ENCODE measurements around the gene F2R.
"Not testable (repeated sequence)": the region's sequence is repeated elsewhere in the genome, so short reads cannot be mapped to it uniquely, and the experiment has no call there.

The F2R gene

GRCh38 chr5:76766746-76767145 is 50.8 kb downstream of the F2R start:
- H3K4me3 ChIP-seq (ENCODE audit: low read depth in 1 of 2, low read length in 2 of 2): no peak overlapping the region
- H3K9me3 ChIP-seq (ENCODE audit: control insufficient read depth in 1 of 2, low read length in 2 of 2): peaks cover 0 to 7% of the 10 kb centered on the region in 2 donors
- H3K9ac ChIP-seq (ENCODE audit: low read depth in 1 of 2, low read length in 2 of 2): no peak overlapping the region
- no peaks in the 10 kb centered on the region for H3K27me3 ChIP-seq (ENCODE audit: control insufficient read depth in 1 of 2, insufficient read depth in 2 of 2, low read length in 2 of 2)
- H3K27ac ChIP-seq (ENCODE audit: low read depth, low read length): no peak overlapping the region
- no peaks in the 10 kb centered on the region for H3K36me3 ChIP-seq (ENCODE audit: control insufficient read depth in 1 of 2, insufficient read depth in 2 of 2, low read length in 2 of 2)
- H3K4me1 ChIP-seq (ENCODE audit: control insufficient read depth in 1 of 2, insufficient read depth in 2 of 2, low read length in 2 of 2): no peaks in the 10 kb centered on the region

GRCh38 chr5:76771041-76771440 is 55.1 kb downstream of the F2R start:
- H3K9ac ChIP-seq (ENCODE audit: low read depth in 1 of 2, low read length in 2 of 2); H3K27ac ChIP-seq (ENCODE audit: low read depth, low read length); H3K4me3 ChIP-seq (ENCODE audit: low read depth in 1 of 2, low read length in 2 of 2); H3K27me3 ChIP-seq (ENCODE audit: control insufficient read depth in 1 of 2, insufficient read depth in 2 of 2, low read length in 2 of 2); H3K9me3 ChIP-seq (ENCODE audit: control insufficient read depth in 1 of 2, low read length in 2 of 2); H3K4me1 ChIP-seq (ENCODE audit: control insufficient read depth in 1 of 2, insufficient read depth in 2 of 2, low read length in 2 of 2); H3K36me3 ChIP-seq (ENCODE audit: control insufficient read depth in 1 of 2, insufficient read depth in 2 of 2, low read length in 2 of 2): not testable (repeated sequence)

- Histone ChIP-seq H3K9ac (ENCODE audit: low read depth in 1 of 2, low read length in 2 of 2) (no peak overlapping the region), H3K27ac (ENCODE audit: low read depth, low read length) (no peak overlapping the region), H3K36me3 (ENCODE audit: control insufficient read depth in 1 of 2, insufficient read depth in 2 of 2, low read length in 2 of 2) (no peaks in the 10 kb centered on the region), H3K27me3 (ENCODE audit: control insufficient read depth in 1 of 2, insufficient read depth in 2 of 2, low read length in 2 of 2) (no peaks in the 10 kb centered on the region), H3K4me1 (ENCODE audit: control insufficient read depth in 1 of 2, insufficient read depth in 2 of 2, low read length in 2 of 2) (no peaks in the 10 kb centered on the region), H3K9me3 (ENCODE audit: control insufficient read depth in 1 of 2, low read length in 2 of 2) (no peaks in the 10 kb centered on the region), H3K4me3 (ENCODE audit: low read depth in 1 of 2, low read length in 2 of 2) (no peak overlapping the region)
Measured at GRCh38 chr5:76771705-76772405, 55.9 kb downstream of the F2R start.

- Histone ChIP-seq H3K4me1 (ENCODE audit: control insufficient read depth in 1 of 2, insufficient read depth in 2 of 2, low read length in 2 of 2) (no peaks in the 10 kb centered on the region), H3K9me3 (ENCODE audit: control insufficient read depth in 1 of 2, low read length in 2 of 2) (no peaks in the 10 kb centered on the region), H3K36me3 (ENCODE audit: control insufficient read depth in 1 of 2, insufficient read depth in 2 of 2, low read length in 2 of 2) (no peaks in the 10 kb centered on the region), H3K4me3 (ENCODE audit: low read depth in 1 of 2, low read length in 2 of 2) (no peak overlapping the region), H3K27ac (ENCODE audit: low read depth, low read length) (no peak overlapping the region), H3K27me3 (ENCODE audit: control insufficient read depth in 1 of 2, insufficient read depth in 2 of 2, low read length in 2 of 2) (no peaks in the 10 kb centered on the region), H3K9ac (ENCODE audit: low read depth in 1 of 2, low read length in 2 of 2) (no peak overlapping the region)
Measured at GRCh38 chr5:76775921-76776320, 60.0 kb downstream of the F2R start.

- H3K27me3 ChIP-seq (ENCODE audit: control insufficient read depth in 1 of 2, insufficient read depth in 2 of 2, low read length in 2 of 2): no peaks in the 10 kb centered on the region
- no peaks in the 10 kb centered on the region for H3K4me1 ChIP-seq (ENCODE audit: control insufficient read depth in 1 of 2, insufficient read depth in 2 of 2, low read length in 2 of 2)
- H3K36me3 ChIP-seq (ENCODE audit: control insufficient read depth in 1 of 2, insufficient read depth in 2 of 2, low read length in 2 of 2): no peaks in the 10 kb centered on the region
- H3K27ac ChIP-seq (ENCODE audit: low read depth, low read length): no peak overlapping the region
- H3K9me3 ChIP-seq (ENCODE audit: control insufficient read depth in 1 of 2, low read length in 2 of 2): no peaks in the 10 kb centered on the region
- H3K4me3 ChIP-seq (ENCODE audit: low read depth in 1 of 2, low read length in 2 of 2): no peak overlapping the region
- H3K9ac ChIP-seq (ENCODE audit: low read depth in 1 of 2, low read length in 2 of 2): no peak overlapping the region
Measured at GRCh38 chr5:76776391-76776790, 60.5 kb downstream of the F2R start.

- H3K4me3 ChIP-seq (ENCODE audit: low read depth in 1 of 2, low read length in 2 of 2); H3K9me3 ChIP-seq (ENCODE audit: control insufficient read depth in 1 of 2, low read length in 2 of 2); H3K27ac ChIP-seq (ENCODE audit: low read depth, low read length); H3K9ac ChIP-seq (ENCODE audit: low read depth in 1 of 2, low read length in 2 of 2); H3K4me1 ChIP-seq (ENCODE audit: control insufficient read depth in 1 of 2, insufficient read depth in 2 of 2, low read length in 2 of 2); H3K36me3 ChIP-seq (ENCODE audit: control insufficient read depth in 1 of 2, insufficient read depth in 2 of 2, low read length in 2 of 2); H3K27me3 ChIP-seq (ENCODE audit: control insufficient read depth in 1 of 2, insufficient read depth in 2 of 2, low read length in 2 of 2): not testable (repeated sequence)
Measured at GRCh38 chr5:76780616-76781015, 64.7 kb downstream of the F2R start.

- Histone ChIP-seq H3K9ac (ENCODE audit: low read depth in 1 of 2, low read length in 2 of 2) (no peak overlapping the region), H3K4me1 (ENCODE audit: control insufficient read depth in 1 of 2, insufficient read depth in 2 of 2, low read length in 2 of 2) (peaks cover 0 to 4% of the 10 kb centered on the region in 2 donors), H3K36me3 (ENCODE audit: control insufficient read depth in 1 of 2, insufficient read depth in 2 of 2, low read length in 2 of 2) (no peaks in the 10 kb centered on the region), H3K4me3 (ENCODE audit: low read depth in 1 of 2, low read length in 2 of 2) (no peak overlapping the region), H3K9me3 (ENCODE audit: control insufficient read depth in 1 of 2, low read length in 2 of 2) (no peaks in the 10 kb centered on the region), H3K27me3 (ENCODE audit: control insufficient read depth in 1 of 2, insufficient read depth in 2 of 2, low read length in 2 of 2) (no peaks in the 10 kb centered on the region), H3K27ac (ENCODE audit: low read depth, low read length) (no peak overlapping the region)
Measured at GRCh38 chr5:76781775-76782174, 65.8 kb downstream of the F2R start.

- H3K9me3 ChIP-seq (ENCODE audit: control insufficient read depth in 1 of 2, low read length in 2 of 2): no peaks in the 10 kb centered on the region
- no peak overlapping the region for H3K4me3 ChIP-seq (ENCODE audit: low read depth in 1 of 2, low read length in 2 of 2)
- no peaks in the 10 kb centered on the region for H3K36me3 ChIP-seq (ENCODE audit: control insufficient read depth in 1 of 2, insufficient read depth in 2 of 2, low read length in 2 of 2)
- no peak overlapping the region for H3K27ac ChIP-seq (ENCODE audit: low read depth, low read length)
- peaks cover 5 to 10% of the 10 kb centered on the region in 2 donors for H3K4me1 ChIP-seq (ENCODE audit: control insufficient read depth in 1 of 2, insufficient read depth in 2 of 2, low read length in 2 of 2)
- no peaks in the 10 kb centered on the region for H3K27me3 ChIP-seq (ENCODE audit: control insufficient read depth in 1 of 2, insufficient read depth in 2 of 2, low read length in 2 of 2)
- no peak overlapping the region for H3K9ac ChIP-seq (ENCODE audit: low read depth in 1 of 2, low read length in 2 of 2)
Measured at GRCh38 chr5:76782444-76782843, 66.5 kb downstream of the F2R start.

Data from duodenal mucosa (tissue), 2 donors.